ENCODE results near the gene CCL28.
"Not testable (repeated sequence)": the region's sequence is repeated elsewhere in the genome, so short reads cannot be mapped to it uniquely, and the experiment has no call there.

DNA sequence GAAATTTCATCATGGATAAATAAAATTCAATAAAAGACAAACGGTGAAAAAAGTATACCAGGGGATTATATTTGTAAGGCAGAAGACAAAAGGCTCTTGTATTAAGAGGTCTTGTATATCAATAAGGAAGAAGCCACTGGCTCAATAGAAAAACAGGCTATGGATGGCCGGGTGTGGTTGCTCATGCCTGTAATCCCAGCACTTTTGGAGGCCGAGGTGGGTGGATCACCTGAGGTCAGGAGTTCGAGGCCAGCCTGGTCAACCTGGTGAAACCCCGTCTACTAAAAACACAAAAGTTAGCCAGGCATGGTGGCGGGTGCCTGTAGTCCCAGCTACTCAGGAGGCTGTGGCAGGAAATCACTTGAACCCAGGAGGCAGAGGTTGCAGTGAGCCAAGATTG lies 10.9 kb upstream of the CCL28 start:
- TF ChIP-seq POLR2AphosphoS5 (IDR thresholded peaks at IDR 0.05) = not testable (repeated sequence)
- TF ChIP-seq, protein P1, sequence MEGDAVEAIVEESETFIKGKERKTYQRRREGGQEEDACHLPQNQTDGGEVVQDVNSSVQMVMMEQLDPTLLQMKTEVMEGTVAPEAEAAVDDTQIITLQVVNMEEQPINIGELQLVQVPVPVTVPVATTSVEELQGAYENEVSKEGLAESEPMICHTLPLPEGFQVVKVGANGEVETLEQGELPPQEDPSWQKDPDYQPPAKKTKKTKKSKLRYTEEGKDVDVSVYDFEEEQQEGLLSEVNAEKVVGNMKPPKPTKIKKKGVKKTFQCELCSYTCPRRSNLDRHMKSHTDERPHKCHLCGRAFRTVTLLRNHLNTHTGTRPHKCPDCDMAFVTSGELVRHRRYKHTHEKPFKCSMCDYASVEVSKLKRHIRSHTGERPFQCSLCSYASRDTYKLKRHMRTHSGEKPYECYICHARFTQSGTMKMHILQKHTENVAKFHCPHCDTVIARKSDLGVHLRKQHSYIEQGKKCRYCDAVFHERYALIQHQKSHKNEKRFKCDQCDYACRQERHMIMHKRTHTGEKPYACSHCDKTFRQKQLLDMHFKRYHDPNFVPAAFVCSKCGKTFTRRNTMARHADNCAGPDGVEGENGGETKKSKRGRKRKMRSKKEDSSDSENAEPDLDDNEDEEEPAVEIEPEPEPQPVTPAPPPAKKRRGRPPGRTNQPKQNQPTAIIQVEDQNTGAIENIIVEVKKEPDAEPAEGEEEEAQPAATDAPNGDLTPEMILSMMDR (IDR thresholded peaks at IDR 0.05) = not testable (repeated sequence)

Data from prostate gland (tissue), 2 donors.